Brain microvascular endothelial cell (primary cell): ENCODE data around the gene CREBRF.

Experiments
- DNase-seq: peaks from one replicate; pipeline ENCODE4 v3.0.0-alpha.2; 2020
- H3K27ac ChIP-seq: fragments of 250-450 bp; sonication (Bioruptor Pico); 2 replicates; pipeline ENCODE4 v1.5.1; 2020; ENCODE audit warnings: mild to moderate bottlenecking, moderate library complexity
- H3K27me3 ChIP-seq: fragments of 250-450 bp; sonication (Bioruptor Pico); replicated peaks from 2 replicates; pipeline ENCODE4 v1.5.1; 2020; ENCODE audit warnings: mild to moderate bottlenecking
- H3K36me3 ChIP-seq: fragments of 250-450 bp; sonication (Bioruptor Pico); replicated peaks from 2 replicates; pipeline ENCODE4 v1.5.1; 2020; ENCODE audit warnings: mild to moderate bottlenecking
- H3K4me3 ChIP-seq: 2 replicates; pipeline ENCODE4 v1.5.1; 2011; ENCODE audit warnings: low read depth, mild to moderate bottlenecking, control low read depth, low read length, moderate library complexity
- CTCF ChIP-seq: IDR thresholded peaks from 2 replicates; pipeline ENCODE4 v1.5.1; 2011; ENCODE audit warnings: low read depth, mild to moderate bottlenecking, moderate library complexity, low read length, control low read depth, inconsistent platforms; ENCODE audit errors: missing control alignments
- in situ Hi-C: cut with HindIII; loops from 2 replicates; pipeline ENCODE4 v1.10.0; 2017; ENCODE audit warnings: low sequenced_read_pairs, low pct_ligation_motif_present

CREBRF gene

GRCh38 chr5:173032730-173033129 lies 23.4 kb upstream of the CREBRF start:
- in situ Hi-C loops: no loop called here
- no peak for TF ChIP-seq CTCF
- no peak for DNase-seq
- no peak overlapping the region for H3K27ac ChIP-seq
- no peak overlapping the region for H3K4me3 ChIP-seq
- H3K36me3 ChIP-seq: peaks cover 11% of the 10 kb centered on the region
- no peaks in the 10 kb centered on the region for H3K27me3 ChIP-seq

- Histone ChIP-seq H3K4me3 (no peak overlapping the region), H3K27me3 (no peaks in the 10 kb centered on the region), H3K36me3 (peaks cover 11% of the 10 kb centered on the region), H3K27ac (no peak overlapping the region)
- TF ChIP-seq CTCF: no peak
- in situ Hi-C loops: no loop called here
- no peak for DNase-seq
These were observed 22.2 kb upstream of the CREBRF start for GRCh38 chr5:173033923-173034322.

GRCh38 chr5:173035904-173036707 lies 20.0 kb upstream of the CREBRF start:
- TF ChIP-seq CTCF: no peak
- in situ Hi-C loops: no loop called here
- H3K36me3 ChIP-seq: peaks cover 11% of the 10 kb centered on the region
- H3K27ac ChIP-seq: no peak overlapping the region
- DNase-seq: no peak
- no peak overlapping the region for H3K4me3 ChIP-seq
- H3K27me3 ChIP-seq: no peaks in the 10 kb centered on the region

GRCh38 chr5:173039188-173039587 lies 17.0 kb upstream of the CREBRF start:
- peaks cover 11% of the 10 kb centered on the region for H3K36me3 ChIP-seq
- no peak overlapping the region for H3K4me3 ChIP-seq
- no peak overlapping the region for H3K27ac ChIP-seq
- DNase-seq: no peak
- no peak for TF ChIP-seq CTCF
- in situ Hi-C loops: no loop called here
- no peaks in the 10 kb centered on the region for H3K27me3 ChIP-seq

- DNase-seq: no peak
- in situ Hi-C loops: no loop called here
- H3K4me3 ChIP-seq: no peak overlapping the region
- peaks cover 5% of the 10 kb centered on the region for H3K36me3 ChIP-seq
- no peak for TF ChIP-seq CTCF
- no peak overlapping the region for H3K27ac ChIP-seq
- no peaks in the 10 kb centered on the region for H3K27me3 ChIP-seq
These were observed 16.2 kb upstream of the CREBRF start for GRCh38 chr5:173039964-173040363.
